Sigmoid colon (tissue), 7 donors: Measurements from ENCODE around the gene ABHD15. TPM values are rescaled to one million over a fixed set of nuclear protein-coding genes. Genes with fewer than 3 reads are reported as not detected.

Experiments used
- DNase-seq: peaks from one replicate; pipeline ENCODE4 v3.0.0-alpha.2; 2019
- H3K27ac ChIP-seq, 4 donors: fragments of 200-600 bp; sonication (generic); one replicate each; pipeline ENCODE4 v1.5.1; 2016 to 2019; ENCODE audit warnings: mild to moderate bottlenecking in 1 of 4
- H3K27me3 ChIP-seq, 3 donors: fragments of 200-600 bp; sonication (generic); one replicate each; pipeline ENCODE4 v1.5.1; 2019; ENCODE audit warnings: mild to moderate bottlenecking in 1 of 3
- H3K36me3 ChIP-seq, 4 donors: fragments of 200-600 bp; sonication (generic); one replicate each; pipeline ENCODE4 v1.5.1; 2016 to 2019
- H3K4me1 ChIP-seq, 4 donors: fragments of 200-600 bp; sonication (generic); one replicate each; pipeline ENCODE4 v1.5.1; 2017 to 2019
- H3K4me3 ChIP-seq, 4 donors: fragments of 200-600 bp; sonication (generic); one replicate each; pipeline ENCODE4 v1.5.1; 2017 to 2019; ENCODE audit warnings: mild to moderate bottlenecking in 2 of 4, moderate library complexity in 1 of 4
- H3K9me3 ChIP-seq, 4 donors: fragments of 200-600 bp in 3 of 4; sonication (generic) in 3 of 4; one replicate each; pipeline versions ENCODE4 v1.5.1 to v1.6.1; 2013 to 2019
- EP300 ChIP-seq, 4 donors: sonication (generic); formaldehyde crosslinking; IDR thresholded peaks; one replicate each; pipeline ENCODE4 v1.6.1; 2017; ENCODE audit warnings: antibody characterized with exemption in 4 of 4
- POLR2A ChIP-seq, 2 donors: fragments of 450-650 bp; IDR thresholded peaks; one replicate each; pipeline ENCODE4 v1.6.1; 2016; ENCODE audit warnings: antibody characterized with exemption in 2 of 2, mild to moderate bottlenecking in 2 of 2, moderate library complexity in 2 of 2
- POLR2AphosphoS5 ChIP-seq, 4 donors: sonication (generic); formaldehyde crosslinking; IDR thresholded peaks; one replicate each; pipeline ENCODE4 v1.6.1; 2017; ENCODE audit warnings: antibody characterized with exemption in 4 of 4
- WGBS, 2 donors: extraction: QIAGEN DNeasy Blood & Tissue Kit; methylation state at CpG; one replicate each; pipeline ENCODE4 v1.1.7; 2013; 5-methylcytosine and 5-hydroxymethylcytosine counted together
- intact Hi-C: fragments of 100-400 bp; cut with DNase I; formaldehyde crosslinking; loops from one replicate; pipeline ENCODE4 v1.15.1; 2023
- polyA plus RNA-seq, 3 donors: library from polyadenylated mRNA; stranded (reverse); fragments of 200-250 nt; gene quantifications; one replicate each; pipeline ENCODE4 v1.2.3, GENCODE V29; 2013
- total RNA-seq, 4 donors: library from RNA; depleted of rRNA; stranded (reverse); fragments of >200 nt; gene quantifications; one replicate each; pipeline ENCODE4 v1.1.0, GENCODE V29; 2016
- TF ChIP-seq, protein P1 (sequence below), 4 experiments: fragments of 450-650 bp in 3 of 4; fragments of 200-600 bp in 1 of 4; IDR thresholded peaks; one replicate each; pipeline ENCODE4 v1.5.1; 2016 to 2019; ENCODE audit warnings: antibody characterized with exemption in 4 of 4, mild to moderate bottlenecking in 3 of 4, moderate library complexity in 2 of 4
- donor health status: healthy with polysubstance abuse.
- donor health status: Bipolar disorder and iron deficiency.
- donor health status: healthy.

The ABHD15 gene
- total and polyA plus RNA-seq, 7 donors = 4.1 to 10.8 (median 5.4) TPM

DNA sequence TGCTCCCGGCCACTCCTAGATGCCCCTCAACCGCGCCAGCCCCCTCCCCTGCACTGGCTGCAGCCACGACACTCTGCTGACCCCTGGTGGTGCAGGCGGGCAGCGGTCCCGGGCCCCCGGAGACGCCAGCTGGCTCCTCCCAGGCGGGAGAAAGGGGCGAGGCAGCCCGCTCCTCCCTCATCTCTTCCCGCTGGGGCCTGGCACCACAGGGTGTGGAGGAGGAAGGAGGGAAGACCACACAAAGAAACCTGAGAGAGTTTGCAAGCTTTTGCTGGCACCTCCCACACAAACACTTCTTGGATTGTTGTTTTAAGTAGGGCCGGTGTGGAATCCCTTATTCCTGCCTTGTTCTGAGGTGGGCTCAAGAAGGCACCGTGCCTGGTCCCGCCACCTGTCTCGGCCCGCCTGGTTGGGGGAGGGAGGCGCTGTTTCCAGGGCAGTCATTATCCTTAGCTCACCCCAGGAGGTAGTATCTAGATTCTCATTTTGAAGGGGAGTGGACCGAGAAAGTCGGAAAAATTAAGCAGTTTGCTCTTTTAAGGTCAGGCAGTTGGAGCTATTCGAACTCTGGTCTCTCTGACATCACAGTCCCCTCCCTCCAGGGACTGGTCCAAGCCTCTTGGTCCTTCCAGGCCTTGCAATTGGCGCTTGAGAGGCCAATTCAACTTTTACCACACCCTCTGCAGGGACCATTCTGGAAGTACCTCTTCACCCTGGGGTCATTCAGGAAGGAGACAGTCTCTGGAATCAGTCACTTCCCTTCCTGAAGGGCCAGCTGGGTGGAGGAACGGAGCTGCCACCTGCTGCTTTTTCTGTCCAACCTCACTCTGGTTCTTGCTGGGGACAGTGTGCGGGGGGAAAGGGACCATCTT is 25.1 kb upstream of the ABHD15 start:
- peak; percentile 93 for DNase-seq
- intact Hi-C loops = loop anchor here (1.0 kb wide), 2 partner anchors 12 to 21 kb away; no protein-coding TSS in a partner anchor
- WGBS, 2 donors = 4 to 13% methylated on average over 25 of the region's 25 CpGs
- Histone ChIP-seq H3K4me1 (peaks cover 0 to 68% (median 61%) of the 10 kb centered on the region in 4 donors), H3K27me3 (no peaks in the 10 kb centered on the region), H3K36me3 (no peaks in the 10 kb centered on the region), H3K27ac (peak overlapping the region; percentile 78 to 92 (median 90)), H3K4me3 (peak overlapping the region in 3 of 4 donors; percentile 10 to 90 (median 35)), H3K9me3 (no peaks in the 10 kb centered on the region)
- TF ChIP-seq EP300 (IDR thresholded peaks at IDR 0.05) = no peak
- TF ChIP-seq POLR2A (IDR thresholded peaks at IDR 0.05) = peak in 1 of 2 donors; percentile 39
- TF ChIP-seq, protein P1, sequence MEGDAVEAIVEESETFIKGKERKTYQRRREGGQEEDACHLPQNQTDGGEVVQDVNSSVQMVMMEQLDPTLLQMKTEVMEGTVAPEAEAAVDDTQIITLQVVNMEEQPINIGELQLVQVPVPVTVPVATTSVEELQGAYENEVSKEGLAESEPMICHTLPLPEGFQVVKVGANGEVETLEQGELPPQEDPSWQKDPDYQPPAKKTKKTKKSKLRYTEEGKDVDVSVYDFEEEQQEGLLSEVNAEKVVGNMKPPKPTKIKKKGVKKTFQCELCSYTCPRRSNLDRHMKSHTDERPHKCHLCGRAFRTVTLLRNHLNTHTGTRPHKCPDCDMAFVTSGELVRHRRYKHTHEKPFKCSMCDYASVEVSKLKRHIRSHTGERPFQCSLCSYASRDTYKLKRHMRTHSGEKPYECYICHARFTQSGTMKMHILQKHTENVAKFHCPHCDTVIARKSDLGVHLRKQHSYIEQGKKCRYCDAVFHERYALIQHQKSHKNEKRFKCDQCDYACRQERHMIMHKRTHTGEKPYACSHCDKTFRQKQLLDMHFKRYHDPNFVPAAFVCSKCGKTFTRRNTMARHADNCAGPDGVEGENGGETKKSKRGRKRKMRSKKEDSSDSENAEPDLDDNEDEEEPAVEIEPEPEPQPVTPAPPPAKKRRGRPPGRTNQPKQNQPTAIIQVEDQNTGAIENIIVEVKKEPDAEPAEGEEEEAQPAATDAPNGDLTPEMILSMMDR (IDR thresholded peaks at IDR 0.05) = peak; percentile 93 to 99 (median 97)
- peak in 3 of 4 donors; percentile 27 to 44 (median 39) for TF ChIP-seq POLR2AphosphoS5 (IDR thresholded peaks at IDR 0.05)

DNA sequence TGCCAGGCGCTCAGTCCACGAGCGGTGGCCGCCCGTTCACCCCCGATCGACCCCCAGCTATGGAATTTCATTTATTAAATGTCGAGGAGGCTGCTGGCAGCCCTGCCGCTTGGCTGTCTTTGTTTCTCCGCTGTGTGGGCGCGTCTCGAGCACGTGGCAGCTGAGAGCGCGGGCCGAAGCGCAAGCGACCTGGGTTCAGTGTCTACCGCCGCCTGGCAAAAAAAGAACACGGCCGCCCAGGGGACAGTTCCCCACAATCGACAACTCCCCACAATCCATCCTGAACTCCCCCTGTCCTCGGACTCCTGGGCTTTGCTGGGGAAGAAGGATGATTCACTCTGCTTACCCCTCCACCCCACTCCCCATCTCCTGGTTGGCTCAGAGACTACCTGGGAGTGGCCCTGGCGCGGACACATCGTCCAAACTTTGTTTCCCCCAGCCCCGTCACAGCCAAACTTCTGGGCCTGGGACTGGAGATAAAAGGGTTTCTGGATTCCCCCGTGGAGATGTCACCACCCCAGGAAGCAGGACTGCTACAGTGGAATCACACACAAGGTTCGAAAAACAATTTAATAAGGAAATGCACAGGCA is 24.4 kb upstream of the ABHD15 start:
- WGBS, 2 donors = 18 to 49% methylated on average over 31 of the region's 31 CpGs
- Histone ChIP-seq H3K4me1 (peaks cover 0 to 74% (median 68%) of the 10 kb centered on the region in 4 donors), H3K4me3 (peak overlapping the region in 3 of 4 donors; percentile 10 to 90 (median 35))

DNA sequence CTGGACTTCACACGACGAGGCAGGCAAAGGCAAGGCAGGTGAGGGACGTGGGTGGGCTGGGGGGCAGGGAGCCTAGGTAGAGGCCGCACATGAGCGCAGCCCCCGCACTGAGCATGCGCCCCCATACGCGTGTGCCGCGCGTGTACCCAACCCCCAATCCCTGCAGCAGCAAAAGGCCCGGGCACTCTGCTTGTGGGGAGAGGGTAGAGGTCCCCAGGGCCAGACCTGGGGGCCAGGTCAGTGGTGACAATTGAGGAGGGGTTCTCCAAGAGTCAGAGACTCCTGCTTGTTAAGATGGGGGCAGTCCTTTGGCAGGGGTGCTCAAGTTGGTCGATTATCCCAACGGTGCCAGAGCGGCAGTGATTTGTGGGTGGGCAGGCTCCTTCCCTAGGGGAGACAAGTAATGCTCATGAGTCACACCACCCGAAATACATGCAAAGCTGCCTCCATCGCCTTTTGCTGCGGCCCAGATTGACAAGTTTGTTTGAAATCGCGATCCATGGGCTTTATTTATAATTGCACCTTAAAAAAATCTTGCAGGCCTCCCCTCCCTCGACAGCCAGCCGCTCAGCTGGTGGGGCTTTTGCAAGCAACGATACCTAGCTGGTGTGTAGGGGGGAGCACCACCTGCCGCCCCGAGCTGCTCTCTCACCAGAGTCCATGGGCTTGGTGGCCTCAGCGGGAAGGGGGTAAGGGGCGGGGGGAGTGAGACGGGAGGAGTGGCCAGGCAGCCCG is 23.7 kb upstream of the ABHD15 start:
- Histone ChIP-seq H3K27ac (peak overlapping the region; percentile 78 to 92 (median 90)), H3K4me1 (peaks cover 0 to 78% (median 71%) of the 10 kb centered on the region in 4 donors)
- TF ChIP-seq, protein P1 (IDR thresholded peaks at IDR 0.05) = no peak
- TF ChIP-seq POLR2A (IDR thresholded peaks at IDR 0.05) (no peak), EP300 (IDR thresholded peaks at IDR 0.05) (no peak), POLR2AphosphoS5 (IDR thresholded peaks at IDR 0.05) (no peak)

More for the DNA sequence above, 24.4 kb upstream of the ABHD15 start:
- intact Hi-C loops = loop anchor here (1.0 kb wide), 2 partner anchors 11 to 22 kb away; no protein-coding TSS in a partner anchor
- peak; percentile 86 for DNase-seq
- Histone ChIP-seq H3K9me3 (no peaks in the 10 kb centered on the region), H3K27me3 (no peaks in the 10 kb centered on the region), H3K36me3 (no peaks in the 10 kb centered on the region), H3K27ac (peak overlapping the region; percentile 78 to 92 (median 90))
- no peak for TF ChIP-seq EP300 (IDR thresholded peaks at IDR 0.05)
- TF ChIP-seq POLR2A (IDR thresholded peaks at IDR 0.05) = no peak
- no peak for TF ChIP-seq POLR2AphosphoS5 (IDR thresholded peaks at IDR 0.05)
- TF ChIP-seq, protein P1 (IDR thresholded peaks at IDR 0.05) = no peak

More for the DNA sequence above, 23.7 kb upstream of the ABHD15 start:
- 46 to 69% methylated on average over 30 of the region's 30 CpGs for WGBS, 2 donors
- H3K9me3 ChIP-seq = no peaks in the 10 kb centered on the region
- no peaks in the 10 kb centered on the region for H3K36me3 ChIP-seq
- H3K27me3 ChIP-seq = no peaks in the 10 kb centered on the region
- DNase-seq = peak; percentile 77
- H3K4me3 ChIP-seq = peak overlapping the region in 3 of 4 donors; percentile 51 to 90 (median 77)
- intact Hi-C loops = loop anchor here (1.0 kb wide), 2 partner anchors 10 to 23 kb away; no protein-coding TSS in a partner anchor
